WI38 (cell line): ENCODE measurements around the gene TMC7.

ENCODE experiments used
- H3K4me3 ChIP-seq: 2 replicates; pipeline ENCODE4 v1.5.1; 2011; ENCODE audit warnings: low read depth, mild to moderate bottlenecking, control low read depth, low read length
- TF ChIP-seq, protein P1 (sequence below): IDR thresholded peaks from 2 replicates; pipeline ENCODE4 v1.5.1; 2012; ENCODE audit warnings: low read depth, mild to moderate bottlenecking, control low read depth, low read length

Gene TMC7

GRCh38 chr16:19108409-19109287 is 124.9 kb downstream of the TMC7 start:
- TF ChIP-seq, protein P1, sequence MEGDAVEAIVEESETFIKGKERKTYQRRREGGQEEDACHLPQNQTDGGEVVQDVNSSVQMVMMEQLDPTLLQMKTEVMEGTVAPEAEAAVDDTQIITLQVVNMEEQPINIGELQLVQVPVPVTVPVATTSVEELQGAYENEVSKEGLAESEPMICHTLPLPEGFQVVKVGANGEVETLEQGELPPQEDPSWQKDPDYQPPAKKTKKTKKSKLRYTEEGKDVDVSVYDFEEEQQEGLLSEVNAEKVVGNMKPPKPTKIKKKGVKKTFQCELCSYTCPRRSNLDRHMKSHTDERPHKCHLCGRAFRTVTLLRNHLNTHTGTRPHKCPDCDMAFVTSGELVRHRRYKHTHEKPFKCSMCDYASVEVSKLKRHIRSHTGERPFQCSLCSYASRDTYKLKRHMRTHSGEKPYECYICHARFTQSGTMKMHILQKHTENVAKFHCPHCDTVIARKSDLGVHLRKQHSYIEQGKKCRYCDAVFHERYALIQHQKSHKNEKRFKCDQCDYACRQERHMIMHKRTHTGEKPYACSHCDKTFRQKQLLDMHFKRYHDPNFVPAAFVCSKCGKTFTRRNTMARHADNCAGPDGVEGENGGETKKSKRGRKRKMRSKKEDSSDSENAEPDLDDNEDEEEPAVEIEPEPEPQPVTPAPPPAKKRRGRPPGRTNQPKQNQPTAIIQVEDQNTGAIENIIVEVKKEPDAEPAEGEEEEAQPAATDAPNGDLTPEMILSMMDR: no peak
- H3K4me3 ChIP-seq: no peak overlapping the region

DNA sequence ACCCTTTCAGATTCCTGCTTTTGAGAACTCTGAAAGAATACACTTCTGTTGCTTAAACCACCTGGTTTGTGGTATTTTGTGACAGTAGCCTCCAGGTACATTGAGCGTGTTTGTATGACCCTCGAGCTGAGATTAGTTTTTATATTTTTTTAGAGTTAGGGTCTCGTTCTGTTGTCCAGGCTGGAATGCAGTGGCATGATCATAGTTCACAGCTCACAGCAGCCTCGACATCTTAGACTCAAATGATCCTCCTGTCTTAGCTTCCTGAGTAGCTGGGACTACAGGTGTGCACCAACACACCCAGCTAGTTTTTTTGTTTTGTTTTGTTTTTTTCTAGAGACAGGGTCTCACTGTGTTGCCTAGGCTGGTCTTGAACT is 125.5 kb downstream of the TMC7 start:
- TF ChIP-seq, protein P1: no peak

GRCh38 chr16:19110537-19111360 is 127.0 kb downstream of the TMC7 start:
- no peak overlapping the region for H3K4me3 ChIP-seq
- TF ChIP-seq, protein P1: no peak

More for the DNA sequence above, 125.5 kb downstream of the TMC7 start:
- no peak overlapping the region for H3K4me3 ChIP-seq

DNA sequence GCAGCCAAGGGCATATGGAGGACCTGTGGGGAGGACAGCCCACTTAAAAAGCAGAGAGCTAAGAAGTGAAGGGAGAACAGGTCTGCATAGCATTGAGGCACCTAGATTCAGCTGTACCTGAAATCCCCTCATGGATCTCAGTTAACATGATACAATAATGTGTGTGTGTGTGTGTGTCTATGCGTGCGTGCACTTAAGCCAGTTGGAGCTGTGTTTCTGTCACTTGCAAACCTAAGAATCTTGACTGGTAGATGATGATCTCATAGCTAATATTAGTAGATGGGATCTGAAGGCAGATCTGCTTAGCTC is 128.3 kb downstream of the TMC7 start:
- TF ChIP-seq, protein P1: no peak
- H3K4me3 ChIP-seq: no peak overlapping the region
